GM18951 (cell line): ENCODE data around the gene RHEB.

Source experiments
- POLR2A ChIP-seq: IDR thresholded peaks from 4 replicates; pipeline ENCODE4 v1.6.1; 2011; ENCODE audit warnings: mild to moderate bottlenecking; ENCODE audit not compliant: insufficient read length, insufficient read depth; ENCODE audit errors: extremely low read depth
- in situ Hi-C: fragments of 300-500 bp; cut with MboI; formaldehyde crosslinking; loops from one replicate; pipeline ENCODE4 v1.12.0; 2022; ENCODE audit warnings: low sequenced_read_pairs, mixed read lengths, inconsistent platforms; ENCODE audit not compliant: unreplicated experiment

The RHEB gene

DNA sequence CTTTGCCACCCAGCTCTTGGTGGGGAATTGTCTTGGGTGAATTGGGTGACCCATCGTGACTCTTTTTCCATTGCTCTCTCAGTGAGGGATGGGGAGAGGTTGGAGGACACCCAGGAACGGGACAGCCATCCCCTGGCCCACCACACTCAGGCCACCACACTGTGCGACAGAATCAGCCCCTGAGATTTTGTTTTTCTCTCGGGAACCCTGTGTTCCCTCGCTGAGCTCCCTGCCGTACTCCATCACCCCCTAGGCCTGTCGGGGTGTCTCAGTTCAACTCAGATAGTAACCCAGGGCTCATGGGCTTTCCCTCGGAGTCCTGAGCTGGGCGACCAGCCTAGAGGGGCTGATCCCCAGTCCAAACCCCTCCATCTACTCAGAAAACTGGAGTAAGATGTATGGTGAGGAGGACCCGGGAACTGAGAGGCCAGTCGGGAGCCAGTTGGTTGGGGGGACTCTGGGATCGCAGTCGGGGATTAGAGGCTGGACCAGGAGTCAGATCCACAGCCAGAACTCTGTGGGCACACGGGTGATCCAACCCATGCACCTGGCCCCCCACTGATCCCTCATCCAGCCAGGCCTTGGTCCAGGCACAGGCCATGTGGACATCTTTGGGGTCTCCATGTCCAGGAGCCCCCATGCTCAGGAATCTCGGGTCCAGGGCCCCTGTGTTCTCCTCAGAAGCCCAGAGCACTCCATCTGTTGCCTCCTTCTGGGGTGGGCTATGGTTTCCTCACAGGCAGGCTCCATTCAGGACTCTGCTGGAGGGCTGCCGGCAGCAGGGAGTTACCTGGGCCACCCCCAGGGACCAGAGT, 89.1 kb downstream of the RHEB start:
- in situ Hi-C loops = no loop called here
- TF ChIP-seq POLR2A = no peak

DNA sequence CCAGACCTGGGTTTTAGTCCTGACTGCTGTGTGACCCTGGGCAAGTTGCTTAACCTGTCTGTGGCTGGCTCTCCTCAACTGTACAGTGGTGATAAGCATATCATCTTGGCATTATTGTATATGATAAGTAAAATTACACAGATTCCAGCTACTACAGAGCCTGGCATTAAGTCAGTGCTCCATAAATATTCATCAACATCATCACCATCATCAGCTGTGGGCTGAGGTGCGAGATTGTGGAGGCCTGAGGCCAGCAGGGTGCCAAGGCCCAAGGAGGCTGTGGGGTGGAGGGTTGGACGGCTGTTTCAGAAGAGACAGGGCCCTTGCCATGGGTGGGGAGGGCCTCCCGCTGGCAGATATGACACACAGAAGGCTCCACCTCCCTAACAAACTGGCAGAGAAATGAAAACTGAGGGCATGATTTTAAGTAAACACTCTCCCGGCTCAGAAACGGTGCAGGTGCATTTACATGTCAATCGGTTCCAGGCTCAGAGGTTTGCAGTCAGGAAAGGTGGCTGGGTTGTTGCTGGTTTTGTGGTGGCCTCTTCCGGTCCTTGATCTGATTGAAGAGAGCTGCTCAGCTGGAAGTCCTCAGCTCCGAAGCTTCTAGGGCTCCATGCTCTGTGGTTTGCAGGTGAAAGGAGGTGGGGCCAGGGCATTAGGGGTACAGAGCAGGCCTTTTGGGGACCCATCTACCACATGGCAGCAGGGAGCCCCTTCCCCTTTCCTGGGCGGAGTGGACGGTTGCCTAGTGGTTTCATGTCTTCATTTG, 89.9 kb downstream of the RHEB start:
- in situ Hi-C loops = no loop called here
- TF ChIP-seq POLR2A = no peak

GRCh38 chr7:151429237-151429559, 90.5 kb downstream of the RHEB start:
- TF ChIP-seq POLR2A = no peak
- in situ Hi-C loops = no loop called here

DNA sequence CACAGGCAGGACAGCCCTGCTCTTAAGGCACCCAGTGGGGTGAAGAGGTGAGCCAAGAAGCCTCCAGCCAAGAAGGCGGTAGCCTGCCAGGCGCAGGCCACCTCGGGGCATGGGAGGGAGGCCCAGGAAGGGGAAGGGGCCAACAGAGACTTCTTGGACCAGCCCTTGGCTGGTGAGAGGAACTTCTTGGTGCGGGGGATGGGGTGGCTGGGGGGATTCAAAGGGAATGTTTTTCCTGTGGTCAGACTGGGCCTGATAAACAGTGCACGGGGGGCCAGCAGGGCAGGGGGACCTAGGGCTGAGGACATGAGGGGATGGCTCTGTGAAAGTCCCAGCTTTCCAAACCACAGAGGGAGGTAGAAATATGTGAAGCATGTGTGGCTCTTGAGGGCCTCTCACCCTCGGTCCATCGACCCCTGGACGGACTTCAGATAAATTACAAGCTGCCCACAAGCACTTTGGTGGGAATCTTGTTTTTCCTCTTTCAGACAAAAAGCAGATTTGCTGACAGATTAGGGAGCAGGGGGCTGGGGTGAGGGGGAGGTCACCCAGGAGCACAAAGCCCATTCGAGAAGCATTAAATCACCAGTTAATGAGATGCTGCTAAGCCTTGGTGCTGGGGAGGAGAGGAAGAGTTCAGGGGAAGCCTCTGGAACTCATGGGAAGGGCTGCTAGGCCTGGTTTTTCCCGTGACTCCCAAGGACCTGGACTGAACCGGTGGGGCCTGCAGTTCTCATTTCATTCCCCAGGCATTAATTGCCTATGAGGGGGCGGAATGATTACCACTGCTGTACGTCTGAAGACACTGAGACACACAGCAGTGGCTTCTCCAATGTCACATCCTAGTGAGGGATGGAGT, 91.1 kb downstream of the RHEB start:
- TF ChIP-seq POLR2A = no peak
- in situ Hi-C loops = no loop called here

GRCh38 chr7:151427705-151428377, 91.9 kb downstream of the RHEB start:
- no peak for TF ChIP-seq POLR2A
- in situ Hi-C loops = no loop called here

DNA sequence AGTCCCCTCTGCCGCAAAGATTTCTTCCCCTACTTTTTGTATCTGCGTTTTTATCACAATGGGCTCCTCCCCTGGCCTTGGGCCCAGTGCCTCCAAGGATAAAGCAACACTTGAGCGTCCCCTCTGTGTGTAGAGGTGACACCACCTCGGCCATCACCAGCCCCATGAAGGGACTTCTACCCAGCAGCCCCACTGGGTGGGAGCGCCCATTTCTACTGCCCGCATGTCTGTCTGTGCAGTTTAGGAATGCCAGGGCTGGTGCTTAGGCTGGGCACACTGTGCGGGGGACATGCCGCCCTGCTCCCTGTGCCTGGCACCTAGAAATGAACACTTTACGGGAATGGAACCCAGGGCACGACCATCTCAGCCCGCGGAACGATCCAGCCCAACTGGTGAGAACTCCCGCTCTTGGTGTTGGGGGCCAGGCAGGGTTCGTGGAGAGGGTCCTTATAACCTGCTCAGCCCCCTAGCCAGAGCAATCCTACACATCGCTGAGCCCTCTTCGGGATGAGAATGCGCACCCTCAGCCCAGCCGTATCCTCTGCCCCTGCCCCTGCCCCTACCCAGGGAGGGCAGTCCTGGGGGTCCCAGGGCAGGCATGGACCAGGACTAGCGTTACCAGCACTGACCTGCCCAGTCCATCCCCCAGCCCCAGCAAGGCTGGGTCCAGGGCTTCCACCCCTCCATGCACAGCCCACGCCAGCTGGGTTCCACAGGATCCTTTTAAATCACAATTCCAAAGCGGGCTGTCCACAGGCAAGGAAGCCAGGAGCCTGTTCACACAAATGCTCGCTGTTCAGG, 92.6 kb downstream of the RHEB start:
- TF ChIP-seq POLR2A = no peak
- in situ Hi-C loops = no loop called here

DNA sequence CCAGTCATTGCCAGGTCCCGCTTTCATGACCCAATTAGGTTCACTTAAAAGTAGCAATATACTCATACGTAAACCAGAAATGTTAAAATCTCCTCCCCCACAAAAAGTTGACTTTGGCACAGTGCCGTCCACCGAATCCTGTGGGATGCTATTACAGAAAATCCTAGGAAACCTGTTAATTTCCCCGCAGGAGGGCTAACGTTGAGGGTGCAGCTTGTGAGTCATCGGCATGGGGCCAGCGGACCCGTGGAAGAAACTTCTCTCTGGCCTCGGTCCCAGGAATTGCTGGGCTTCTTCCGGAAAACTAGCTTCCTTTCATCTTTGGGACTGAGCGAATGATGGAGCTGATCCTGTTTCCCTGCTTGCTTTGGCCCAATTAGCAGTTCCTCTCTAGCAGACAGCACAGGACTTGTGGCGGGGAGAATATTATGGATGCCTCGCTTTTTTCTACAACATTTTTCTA, 93.2 kb downstream of the RHEB start:
- in situ Hi-C loops = no loop called here
- no peak for TF ChIP-seq POLR2A

DNA sequence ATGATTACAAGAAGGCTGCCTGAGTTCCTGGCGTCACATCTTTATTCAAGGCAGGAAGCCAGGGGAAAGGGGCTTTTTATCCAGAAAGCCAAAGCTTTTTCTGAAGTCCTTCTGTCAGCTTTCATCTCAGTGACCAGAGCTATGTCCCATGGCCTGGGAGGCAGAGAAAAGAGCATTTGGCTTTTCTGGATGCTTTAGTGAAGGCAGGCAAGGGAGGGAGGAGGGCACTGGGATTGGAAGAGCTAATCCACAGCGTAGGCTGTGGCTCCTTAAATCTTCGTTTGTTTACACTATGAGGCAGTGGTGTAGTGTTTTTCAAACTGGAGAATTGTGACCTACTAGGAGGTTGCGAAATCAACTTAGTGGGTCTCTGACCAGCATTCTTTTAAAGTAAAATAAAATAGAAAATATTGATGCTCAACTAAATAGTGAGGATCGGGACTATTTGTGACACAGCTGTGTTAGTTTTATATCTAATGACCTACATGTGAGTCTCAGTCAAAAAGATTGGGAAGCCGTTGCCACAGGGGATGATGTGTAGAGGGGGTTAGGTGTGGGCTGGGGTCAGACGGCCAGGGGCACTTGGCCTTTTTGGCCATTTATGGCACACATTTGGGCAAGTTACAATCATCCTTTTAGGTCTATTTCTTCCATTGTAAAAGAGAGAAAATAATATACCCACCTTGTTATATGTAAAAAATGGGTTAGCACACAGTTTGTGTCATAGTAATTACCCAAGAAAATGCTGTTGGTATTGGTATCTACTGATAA, 93.8 kb downstream of the RHEB start:
- no peak for TF ChIP-seq POLR2A
- in situ Hi-C loops = no loop called here

GRCh38 chr7:151424799-151425198, 94.9 kb downstream of the RHEB start:
- TF ChIP-seq POLR2A = no peak
- in situ Hi-C loops = no loop called here

DNA sequence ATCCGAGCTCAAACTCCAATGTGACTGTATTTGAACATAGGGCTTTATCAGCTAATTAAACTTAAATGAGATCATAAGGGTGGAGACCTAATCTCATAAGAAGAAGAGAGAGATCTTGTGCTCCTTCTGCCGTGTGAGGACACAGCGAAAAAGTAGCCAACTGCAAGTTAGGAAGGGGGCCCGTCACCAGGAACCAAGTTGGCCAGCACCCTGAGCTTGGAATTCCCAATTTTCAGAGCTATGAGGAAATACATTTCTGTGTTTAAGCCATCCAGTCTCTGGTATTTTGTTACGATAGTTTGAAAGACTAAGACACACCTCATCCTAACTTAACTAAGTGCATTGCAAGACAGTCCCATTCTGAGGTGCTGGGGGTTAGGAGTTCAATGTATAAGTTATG, 95.8 kb downstream of the RHEB start:
- in situ Hi-C loops = no loop called here

DNA sequence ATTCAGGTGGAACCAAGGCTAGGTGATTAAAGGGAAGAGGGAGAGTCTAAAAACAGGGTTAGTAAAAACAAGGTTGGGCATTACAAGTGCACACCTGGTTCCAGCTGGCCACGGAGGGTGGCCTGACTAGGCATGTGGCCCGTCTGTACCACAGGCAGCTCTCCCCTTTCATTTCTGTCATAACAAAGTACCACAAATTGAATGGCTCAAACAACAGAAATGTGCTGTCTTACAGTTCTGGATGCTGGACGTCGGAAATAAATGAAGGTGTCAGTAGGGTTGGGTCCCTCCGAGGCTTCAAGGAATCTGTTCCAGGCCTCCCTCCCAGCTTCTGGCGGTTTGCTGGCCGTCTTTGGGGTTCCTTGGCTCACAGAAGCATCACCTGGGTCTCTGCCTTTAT, 96.5 kb downstream of the RHEB start:
- in situ Hi-C loops = no loop called here
- TF ChIP-seq POLR2A = no peak

More for the DNA sequence above, 95.8 kb downstream of the RHEB start:
- no peak for TF ChIP-seq POLR2A
